K562 (cell line): ENCODE measurements around the gene PPDPF. TPM values are rescaled to one million over a fixed set of nuclear protein-coding genes. Genes with fewer than 3 reads are reported as not detected.

Source experiments
- ATAC-seq: fragments of 200-7000 bp; cut with Tn5 transposase; 3 replicates; pipeline ENCODE4 v1.9.1; 2020; ENCODE audit warnings: moderate library complexity
- BruUV-seq: library from RNA; stranded (reverse); fragments of 400-500 nt; replicated peaks from 2 replicates; lab custom pipeline; 2021; lab: Mats Ljungman, UMichigan
- CTCF ChIA-PET: fragments of 300-600 bp; formaldehyde crosslinking; extraction: SDS; loops from one replicate; lab custom pipeline; 2021; ENCODE audit warnings: low intra/inter-chr PET ratio; lab: Yijun Ruan, JAX
- POLR2A ChIA-PET: fragments of 300-600, 350-650 bp; sonication (Branson Sonifier 250); formaldehyde crosslinking; extraction: SDS; loops from one replicate; lab custom pipeline; 2021; ENCODE audit warnings: antibody characterized with exemption, inconsistent platforms; lab: Yijun Ruan, JAX
- DNase-seq, 4 experiments: peaks; one replicate each; pipeline versions ENCODE4 v3.0.0 to v3.0.0-alpha.2; 2011 to 2018; ENCODE audit warnings: low spot score in 3 of 4, mixed read lengths in 3 of 4; ENCODE audit errors: extremely low read depth in 1 of 4
- FAIRE-seq: peaks from 2 replicates; lab custom pipeline; 2011; peaks lifted over from hg19 to GRCh38; lab: Jason Lieb, UNC
- H2AFZ ChIP-seq: 2 replicates; pipeline ENCODE4 v1.6.0; 2011; ENCODE audit warnings: low read depth, low read length, control low read depth, inconsistent platforms
- H3K27ac ChIP-seq: fragments of 200-600 bp; 3 replicates; pipeline ENCODE4 v1.8.0; 2011; ENCODE audit warnings: low read depth, mild to moderate bottlenecking, control low read depth, inconsistent platforms, low read length, moderate library complexity, mixed read lengths; ENCODE audit errors: extremely low read depth
- H3K27me3 ChIP-seq, 2 experiments: fragments of 300-600 bp in 1 of 2; 2 replicates in 1 of 2; 3 replicates in 1 of 2; pipeline versions ENCODE4 v1.6.0 to v1.8.0; 2011; ENCODE audit warnings: inconsistent platforms in 2 of 2, low read length in 2 of 2, mild to moderate bottlenecking in 1 of 2, mixed read lengths in 1 of 2, moderate library complexity in 1 of 2; ENCODE audit not compliant: control insufficient read depth in 2 of 2, insufficient read depth in 2 of 2
- H3K36me3 ChIP-seq: fragments of 300-600 bp; 3 replicates; pipeline ENCODE4 v1.8.0; 2011; ENCODE audit warnings: mild to moderate bottlenecking, low read length, inconsistent platforms; ENCODE audit not compliant: control insufficient read depth, insufficient read depth
- H3K4me1 ChIP-seq, 2 experiments: fragments of 200-600 bp in 1 of 2; replicated peaks in 1 of 2; 2 replicates in 1 of 2; 3 replicates in 1 of 2; pipeline versions ENCODE4 v1.5.1 to v1.8.0; 2011; ENCODE audit warnings: inconsistent platforms in 2 of 2, low read length in 2 of 2, mild to moderate bottlenecking in 1 of 2, mixed read lengths in 1 of 2, moderate library complexity in 1 of 2; ENCODE audit not compliant: control insufficient read depth in 2 of 2, insufficient read depth in 2 of 2
- H3K4me2 ChIP-seq: 2 replicates; pipeline ENCODE4 v1.6.1; 2011; ENCODE audit warnings: low read length, control low read depth, inconsistent platforms, mixed read lengths; ENCODE audit not compliant: insufficient read depth
- H3K4me3 ChIP-seq: fragments of 200-600 bp; sonication (generic), shearing (Covaris generic); 2 replicates; pipeline ENCODE4 v1.5.1; 2016; ENCODE audit warnings: control low read depth, inconsistent platforms
- H3K79me2 ChIP-seq: fragments of 200-600 bp; 3 replicates; pipeline ENCODE4 v1.8.0; 2011; ENCODE audit warnings: low read length, inconsistent platforms; ENCODE audit not compliant: control insufficient read depth, insufficient read depth
- H3K9ac ChIP-seq, 2 experiments: 2 replicates each; pipeline versions ENCODE4 v1.6.0 to v1.6.1; 2011; ENCODE audit warnings: low read depth in 2 of 2, low read length in 2 of 2, control low read depth in 1 of 2, inconsistent platforms in 1 of 2, mild to moderate bottlenecking in 1 of 2, mixed read lengths in 1 of 2; ENCODE audit not compliant: insufficient read depth in 1 of 2
- H3K9me1 ChIP-seq: one replicate; pipeline ENCODE4 v1.6.0; 2011; ENCODE audit warnings: inconsistent platforms, mild to moderate bottlenecking, low read length, moderate library complexity; ENCODE audit not compliant: control insufficient read depth, insufficient read depth
- H3K9me3 ChIP-seq: replicated peaks from 2 replicates; pipeline ENCODE4 v1.5.1; 2011; ENCODE audit warnings: low read depth, low read length, inconsistent platforms; ENCODE audit not compliant: control insufficient read depth, insufficient read depth
- H4K20me1 ChIP-seq: replicated peaks from 2 replicates; pipeline ENCODE4 v1.6.1; 2011; ENCODE audit warnings: low read length, inconsistent platforms, mixed read lengths; ENCODE audit not compliant: control insufficient read depth, insufficient read depth
- GTF2A2 ChIP-seq: IDR thresholded peaks from 2 replicates; pipeline ENCODE4 v1.6.1; 2016; ENCODE audit warnings: mild to moderate bottlenecking, missing genetic modification characterization, missing compliant biosample characterization
- ZBTB7A ChIP-seq: IDR thresholded peaks from 2 replicates; pipeline ENCODE4 v1.6.1; 2011; ENCODE audit warnings: low read depth, mild to moderate bottlenecking, low read length, moderate library complexity, borderline replicate concordance; ENCODE audit not compliant: control insufficient read depth
- WGBS: fragments of 100-300 bp; shearing (Covaris generic); methylation state at CpG from one replicate; pipeline ENCODE4 v1.1.6; 2016; ENCODE audit warnings: low coverage, mixed read lengths; ENCODE audit not compliant: insufficient coverage; ENCODE audit errors: missing lambda C conversion rate; 5-methylcytosine and 5-hydroxymethylcytosine counted together
- in situ Hi-C: fragments of 300-500 bp; cut with MboI; formaldehyde crosslinking; loops from 4 replicates; pipeline ENCODE4 v1.15.0; 2018; ENCODE audit warnings: inconsistent platforms, mixed read lengths
- intact Hi-C: fragments of 100-400 bp; cut with micrococcal nuclease; formaldehyde crosslinking; loops from 2 replicates; pipeline ENCODE4 v1.14.2; 2022
- polyA plus RNA-seq, 8 experiments: library from polyadenylated mRNA; depleted of rRNA in 4 of 8; stranded (reverse) in 5 of 8; unstranded in 3 of 8; fragments of >200 nt; fragmentation: Nextera tagmentation in 2 of 8; fragmentation: Illumina TruSeq in 1 of 8; extraction: Ambion mirVana in 2 of 8; extraction: Trizol in 1 of 8; gene quantifications; 2 replicates each; pipeline versions ENCODE4 v1.2.1 to v1.2.3, GENCODE V29; 2011 to 2014; ENCODE audit warnings: inconsistent platforms in 1 of 8, missing spikeins in 1 of 8
- total RNA-seq, 7 experiments: library from RNA; depleted of rRNA in 6 of 7; stranded (reverse); fragments of >200 nt in 6 of 7; fragmentation: Illumina TruSeq in 2 of 7; extraction: Trizol in 2 of 7; gene quantifications; 2 replicates each; pipeline versions ENCODE4 v1.2.1 to v1.2.3, GENCODE V29; 2011 to 2021; ENCODE audit warnings: low replicate concordance in 1 of 7
- TF ChIP-seq, protein P1 (sequence below): sonication (generic); formaldehyde crosslinking; IDR thresholded peaks from 2 replicates; pipeline ENCODE4 v1.8.0; 2022; ENCODE audit warnings: mild to moderate bottlenecking, missing genetic modification reagents

Gene PPDPF
- total and polyA plus RNA-seq, 9 of the 15 experiments (the other 6 are each of a cell fraction or from before 2014, with no cell fraction given) = 0.77 to 233 (median 10.5) TPM

DNA sequence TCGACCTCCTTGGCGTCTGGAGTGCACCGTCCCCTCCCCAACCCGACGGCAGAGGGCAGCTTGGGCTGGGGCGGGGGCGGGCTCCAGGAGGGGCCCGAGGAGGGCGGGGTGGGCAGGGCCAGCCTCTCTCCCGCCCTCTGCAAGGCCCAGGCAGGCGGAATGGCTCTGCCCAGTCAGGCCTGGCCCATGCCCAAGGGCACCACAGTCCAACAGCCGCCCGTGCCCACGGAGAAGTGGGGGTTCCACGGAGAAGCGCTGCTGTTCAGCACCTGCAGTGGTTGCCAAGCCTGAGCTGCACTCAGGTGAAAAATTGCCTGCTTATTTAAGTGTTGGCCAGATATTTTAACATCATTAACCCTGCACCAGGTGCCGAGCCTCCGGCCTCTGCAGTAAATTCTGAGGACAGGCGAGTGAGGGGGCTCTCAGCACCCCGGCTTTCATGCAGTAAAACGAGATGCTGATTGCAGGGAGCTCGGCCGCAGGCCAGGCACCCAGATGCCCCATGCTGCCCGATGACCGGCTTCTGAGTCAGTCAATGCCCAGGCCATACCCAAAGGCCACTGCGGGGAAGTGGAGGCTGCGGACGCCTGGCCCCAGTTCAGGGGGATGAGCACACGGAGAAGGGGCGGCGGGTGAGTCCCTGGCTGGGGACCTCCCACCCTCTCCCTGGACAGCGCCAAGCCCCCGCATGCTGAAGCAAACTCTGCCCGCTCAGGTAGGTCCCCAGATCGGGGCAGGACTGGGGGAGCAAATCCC is 27.3 kb downstream of the PPDPF start, which contains the start of gene SRMS:
SRMS (minus strand) TSS at position 25 of the 756 bp plus-strand sequence. CDS start 286 bp downstream, outside the sequence.
- Histone ChIP-seq H3K27ac (no peak within 1 kb of the TSS), H3K4me1 (peaks cover 8 to 66% of the 10 kb centered on the region in 2 experiments), H3K9me1 (no peaks in the 10 kb centered on the region), H3K27me3 (peaks cover 0 to 38% of the 10 kb centered on the region in 2 experiments; a peak in 4 of 5 replicates), H3K36me3 (no peaks in the 10 kb centered on the region), H3K4me2 (no peak within 1 kb of the TSS), H2AFZ (no peak within 1 kb of the TSS; the same call in 1 of the 2 replicates), H3K4me3 (no peak within 1 kb of the TSS), H3K9me3 (no peaks in the 10 kb centered on the region), H4K20me1 (no peaks in the 10 kb centered on the region), H3K9ac (peak within 1 kb of the TSS in 1 of 2 experiments; percentile 35; a peak in 1 of 4 replicates)
- no TSS peak for BruUV-seq
- 52% methylated on average over 22 of the region's 35 CpGs for WGBS
- no peak for ATAC-seq
- POLR2A ChIA-PET = interaction anchor here (0.6 to 1.5 kb wide), 2 partner anchors 20 to 27 kb away, joined by 3 to 5 read pairs; partner anchors contain the start of gene PPDPF
- in situ Hi-C loops = no loop called here
- peak in 2 of 4 experiments; percentile 67 to 68 for DNase-seq
- no peak for FAIRE-seq
- TF ChIP-seq, protein P1, sequence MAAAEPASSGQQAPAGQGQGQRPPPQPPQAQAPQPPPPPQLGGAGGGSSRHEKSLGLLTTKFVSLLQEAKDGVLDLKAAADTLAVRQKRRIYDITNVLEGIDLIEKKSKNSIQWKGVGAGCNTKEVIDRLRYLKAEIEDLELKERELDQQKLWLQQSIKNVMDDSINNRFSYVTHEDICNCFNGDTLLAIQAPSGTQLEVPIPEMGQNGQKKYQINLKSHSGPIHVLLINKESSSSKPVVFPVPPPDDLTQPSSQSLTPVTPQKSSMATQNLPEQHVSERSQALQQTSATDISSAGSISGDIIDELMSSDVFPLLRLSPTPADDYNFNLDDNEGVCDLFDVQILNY (CRISPR knock-in tag) = no peak
- TF ChIP-seq GTF2A2 (no peak), ZBTB7A (peak; percentile 3; the same call in 1 of the 2 replicates)
- TF ChIP-seq, all 486 proteins: peak for 1
- no peaks in the 10 kb centered on the region for H3K79me2 ChIP-seq
- CTCF ChIA-PET = no interaction called here
- intact Hi-C loops = no loop called here
